SIG-M5 (cell line): ENCODE data around the gene TLR9.

Experiments
- DNase-seq: peaks from one replicate; lab custom pipeline; 2025; lab: John Stamatoyannopoulos, UW

Gene TLR9

DNA sequence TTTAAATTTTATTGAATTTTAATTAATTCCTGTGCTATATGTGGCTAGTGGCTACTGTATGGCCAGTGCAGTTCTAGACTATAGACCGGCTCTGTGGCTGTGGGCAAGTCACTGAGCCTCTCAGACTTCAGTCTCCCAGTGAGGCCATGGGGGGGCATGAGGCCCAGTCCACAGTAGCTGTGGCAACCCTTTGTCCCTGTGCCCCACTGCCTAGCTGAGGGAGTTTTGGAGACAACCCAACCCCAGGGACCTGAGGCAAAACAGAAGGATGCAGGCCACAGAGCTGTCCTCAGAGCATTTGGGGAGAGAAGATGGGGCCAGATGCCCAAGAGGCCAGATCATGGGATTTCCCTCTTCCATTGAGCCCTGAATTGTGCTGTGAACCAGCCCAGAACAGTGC lies 52.3 kb downstream of the TLR9 start:
- no peak for DNase-seq

DNA sequence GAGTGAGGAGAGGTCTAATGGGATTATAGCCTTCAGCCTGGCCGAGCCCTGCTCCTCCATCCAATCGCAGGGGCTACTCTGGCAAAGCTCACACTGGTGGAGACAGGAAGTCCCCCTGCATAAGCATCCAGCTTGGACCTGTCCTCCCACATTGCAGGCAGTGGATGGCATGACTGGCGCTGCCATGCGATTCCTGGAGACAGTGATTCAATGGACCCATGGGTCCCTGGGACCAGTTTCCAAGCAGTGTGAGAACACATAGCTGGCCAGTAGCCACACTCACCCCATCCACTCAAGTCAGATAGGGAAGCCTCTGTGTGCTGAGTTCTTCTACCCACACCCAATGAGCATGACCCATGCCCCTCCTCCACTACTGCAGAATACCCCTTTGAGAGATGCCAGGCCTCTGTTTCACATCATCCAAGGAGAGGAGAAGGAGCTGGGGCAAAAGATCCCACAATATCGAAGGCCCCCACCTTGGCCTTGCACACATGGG lies 53.1 kb downstream of the TLR9 start:
- no peak for DNase-seq

DNA sequence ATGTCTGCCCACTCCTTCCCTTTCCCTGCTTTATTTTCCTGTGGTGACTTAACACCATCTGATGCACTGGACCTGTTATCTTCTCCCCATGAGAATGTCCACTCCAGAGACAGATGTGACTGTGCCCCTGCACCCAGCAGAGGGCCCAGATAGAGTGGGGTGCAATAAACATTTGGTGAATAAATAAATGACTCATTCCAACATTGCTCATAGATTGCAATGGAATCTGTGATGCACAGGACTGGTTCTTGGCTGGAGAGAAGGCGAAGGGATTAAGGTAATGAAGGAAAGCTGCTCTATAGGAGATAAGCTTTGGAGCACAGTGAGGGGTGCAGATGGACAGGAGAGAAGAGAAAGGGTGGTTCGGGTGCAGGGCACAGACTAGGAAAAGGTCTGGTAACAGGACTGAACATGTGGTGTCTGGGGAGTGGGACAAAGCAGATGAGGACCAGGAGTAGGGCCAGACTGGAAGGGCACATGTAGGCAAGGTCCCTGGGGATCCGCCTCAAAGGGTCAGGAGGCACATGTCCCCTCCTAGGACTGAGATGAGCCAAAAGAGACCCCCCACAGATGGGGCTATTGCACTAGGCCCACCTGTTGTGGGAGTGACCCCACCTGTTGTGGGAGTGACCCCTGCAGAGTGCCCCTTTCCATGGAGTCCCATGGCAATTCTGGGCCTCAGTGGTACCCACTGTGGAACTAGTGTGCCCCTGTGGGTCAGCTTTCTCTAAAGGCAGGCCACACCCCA lies 53.8 kb downstream of the TLR9 start:
- DNase-seq: no peak
